Activated T-helper 9 cell treated with anti-CD3 and anti-CD28 coated beads, Interleukin-2, amount 50 U/mL, for 16 hours (primary cell): Measurements from ENCODE around the gene PLIN4.

Source experiments
- DNase-seq: peaks from one replicate; pipeline ENCODE4 v3.0.0-alpha.2; 2020; ENCODE audit warnings: low read depth

The PLIN4 gene

GRCh38 chr19:4454747-4455718, 63.3 kb downstream of the PLIN4 start:
- no peak for DNase-seq

GRCh38 chr19:4453232-4454179, 64.8 kb downstream of the PLIN4 start:
- DNase-seq, result no peak

- no peak for DNase-seq
Observed at GRCh38 chr19:4452230-4452990, 65.9 kb downstream of the PLIN4 start.
